Brain microvascular endothelial cell (primary cell): ENCODE results near the gene TIPRL.

Source experiments
- DNase-seq: peaks from one replicate; pipeline ENCODE4 v3.0.0-alpha.2; 2020
- H3K27ac ChIP-seq: fragments of 250-450 bp; sonication (Bioruptor Pico); 2 replicates; pipeline ENCODE4 v1.5.1; 2020; ENCODE audit warnings: mild to moderate bottlenecking, moderate library complexity
- H3K27me3 ChIP-seq: fragments of 250-450 bp; sonication (Bioruptor Pico); replicated peaks from 2 replicates; pipeline ENCODE4 v1.5.1; 2020; ENCODE audit warnings: mild to moderate bottlenecking
- H3K36me3 ChIP-seq: fragments of 250-450 bp; sonication (Bioruptor Pico); replicated peaks from 2 replicates; pipeline ENCODE4 v1.5.1; 2020; ENCODE audit warnings: mild to moderate bottlenecking
- H3K4me3 ChIP-seq: 2 replicates; pipeline ENCODE4 v1.5.1; 2011; ENCODE audit warnings: low read depth, mild to moderate bottlenecking, control low read depth, low read length, moderate library complexity
- CTCF ChIP-seq: IDR thresholded peaks from 2 replicates; pipeline ENCODE4 v1.5.1; 2011; ENCODE audit warnings: low read depth, mild to moderate bottlenecking, moderate library complexity, low read length, control low read depth, inconsistent platforms; ENCODE audit errors: missing control alignments
- in situ Hi-C: cut with HindIII; loops from 2 replicates; pipeline ENCODE4 v1.10.0; 2017; ENCODE audit warnings: low sequenced_read_pairs, low pct_ligation_motif_present

TIPRL gene

GRCh38 chr1:168135921-168136708, 42.6 kb upstream of the TIPRL start:
- Histone ChIP-seq H3K27ac (no peak overlapping the region), H3K27me3 (no peaks in the 10 kb centered on the region), H3K36me3 (no peaks in the 10 kb centered on the region), H3K4me3 (peak overlapping the region; percentile 76)
- no peak for TF ChIP-seq CTCF
- in situ Hi-C loops, result no loop called here
- DNase-seq, result no peak

GRCh38 chr1:168136709-168137514, 41.9 kb upstream of the TIPRL start, which contains the start of gene GPR161:
TSS of gene GPR161 (minus strand) at chr1:168136930. CDS start at chr1:168104850, 32,080 bp downstream.
- Histone ChIP-seq H3K27me3 (no peaks in the 10 kb centered on the region), H3K36me3 (no peaks in the 10 kb centered on the region), H3K27ac (no peak within 1 kb of the TSS), H3K4me3 (peak within 1 kb of the TSS; percentile 76)
- in situ Hi-C loops, result no loop called here
- peak; percentile 9 for TF ChIP-seq CTCF
- DNase-seq, result no peak

- H3K4me3 ChIP-seq, result peak overlapping the region; percentile 76
- in situ Hi-C loops, result no loop called here
- TF ChIP-seq CTCF, result no peak
- H3K27ac ChIP-seq, result no peak overlapping the region
- DNase-seq, result no peak
- no peaks in the 10 kb centered on the region for H3K27me3 ChIP-seq
- no peaks in the 10 kb centered on the region for H3K36me3 ChIP-seq
These were observed 41.3 kb upstream of the TIPRL start for GRCh38 chr1:168137515-168137821.

- Histone ChIP-seq H3K36me3 (no peaks in the 10 kb centered on the region), H3K4me3 (no peak overlapping the region), H3K27ac (no peak overlapping the region), H3K27me3 (no peaks in the 10 kb centered on the region)
- no peak for DNase-seq
- in situ Hi-C loops, result no loop called here
- no peak for TF ChIP-seq CTCF
These were observed 40.6 kb upstream of the TIPRL start for GRCh38 chr1:168138134-168138533.

- in situ Hi-C loops, result no loop called here
- Histone ChIP-seq H3K4me3 (no peak overlapping the region), H3K27me3 (no peaks in the 10 kb centered on the region), H3K36me3 (no peaks in the 10 kb centered on the region), H3K27ac (no peak overlapping the region)
- no peak for TF ChIP-seq CTCF
- DNase-seq, result no peak
These were observed 39.7 kb upstream of the TIPRL start for GRCh38 chr1:168139070-168139469.
